Smooth muscle cell (in vitro differentiated cells): ENCODE data around the gene INSM1. TPM values are rescaled to one million over a fixed set of nuclear protein-coding genes. Genes with fewer than 3 reads are reported as not detected.

ENCODE experiments used
- DNase-seq: peaks from one replicate; lab custom pipeline; 2025; ENCODE audit not compliant: unreplicated experiment; lab: John Stamatoyannopoulos, UW
- H2AFZ ChIP-seq: fragments of 200-600 bp; sonication (generic); 2 replicates; pipeline ENCODE4 v1.6.0; 2016; ENCODE audit warnings: antibody characterized with exemption, low read depth, mild to moderate bottlenecking
- H3F3A ChIP-seq: fragments of 200-600 bp; sonication (generic); 2 replicates; pipeline ENCODE4 v1.6.0; 2017; ENCODE audit warnings: antibody characterized with exemption, low read depth
- H3K27ac ChIP-seq: fragments of 200-600 bp; sonication (generic); 2 replicates; pipeline ENCODE4 v1.5.1; 2016; ENCODE audit warnings: low read depth, mild to moderate bottlenecking
- H3K27me3 ChIP-seq: fragments of 200-600 bp; sonication (generic); 2 replicates; pipeline ENCODE4 v1.6.1; 2016; ENCODE audit warnings: low read depth, mild to moderate bottlenecking
- H3K36me3 ChIP-seq: fragments of 200-600 bp; sonication (generic); 2 replicates; pipeline ENCODE4 v1.5.1; 2016; ENCODE audit warnings: low read depth
- H3K4me1 ChIP-seq: fragments of 200-600 bp; sonication (generic); 2 replicates; pipeline ENCODE4 v1.5.1; 2016; ENCODE audit warnings: low read depth
- H3K4me2 ChIP-seq: fragments of 200-600 bp; sonication (generic); 2 replicates; pipeline ENCODE4 v1.6.0; 2016; ENCODE audit warnings: mild to moderate bottlenecking
- H3K4me3 ChIP-seq: fragments of 200-600 bp; sonication (generic); 2 replicates; pipeline ENCODE4 v1.5.1; 2016; ENCODE audit warnings: mild to moderate bottlenecking
- H3K79me2 ChIP-seq: fragments of 200-600 bp; sonication (generic); 2 replicates; pipeline ENCODE4 v1.6.0; 2016; ENCODE audit warnings: low read depth, mild to moderate bottlenecking
- H3K9ac ChIP-seq: fragments of 200-600 bp; sonication (generic); 2 replicates; pipeline ENCODE4 v1.6.0; 2016; ENCODE audit warnings: low read depth
- H3K9me3 ChIP-seq: fragments of 200-600 bp; sonication (generic); replicated peaks from 2 replicates; pipeline ENCODE4 v1.5.1; 2016; ENCODE audit warnings: low read depth
- H4K20me1 ChIP-seq: fragments of 200-600 bp; sonication (generic); 2 replicates; pipeline ENCODE4 v1.6.0; 2016; ENCODE audit warnings: low read depth
- WGBS: methylation state at CpG from one replicate; pipeline ENCODE4 v1.1.7; 2016; ENCODE audit warnings: low lambda C conversion rate; 5-methylcytosine and 5-hydroxymethylcytosine counted together
- polyA plus RNA-seq: library from polyadenylated mRNA; unstranded; fragments of >200 nt; fragmentation: Nextera tagmentation; extraction: Ambion mirVana; gene quantifications from 2 replicates; pipeline ENCODE4 v1.2.1, GENCODE V29; 2016
- total RNA-seq: library from RNA; depleted of rRNA; stranded (reverse); fragments of >200 nt; gene quantifications from 2 replicates; pipeline ENCODE4 v1.2.3, GENCODE V29; 2014
- TF ChIP-seq, protein P1 (sequence below): fragments of 200-600 bp; sonication (generic); IDR thresholded peaks from 2 replicates; pipeline ENCODE4 v1.5.1; 2017; ENCODE audit warnings: borderline replicate concordance, mild to moderate bottlenecking, antibody characterized with exemption; ENCODE audit not compliant: insufficient read depth, poor library complexity, severe bottlenecking

Gene INSM1
- total and polyA plus RNA-seq, 2 experiments from 2014 or later: not detected

GRCh38 chr20:20358801-20359200 lies 9.1 kb upstream of the INSM1 start:
- no peaks in the 10 kb centered on the region for H4K20me1 ChIP-seq
- H3K79me2 ChIP-seq: no peaks in the 10 kb centered on the region
- H3F3A ChIP-seq: no peaks in the 10 kb centered on the region
- TF ChIP-seq, protein P1, sequence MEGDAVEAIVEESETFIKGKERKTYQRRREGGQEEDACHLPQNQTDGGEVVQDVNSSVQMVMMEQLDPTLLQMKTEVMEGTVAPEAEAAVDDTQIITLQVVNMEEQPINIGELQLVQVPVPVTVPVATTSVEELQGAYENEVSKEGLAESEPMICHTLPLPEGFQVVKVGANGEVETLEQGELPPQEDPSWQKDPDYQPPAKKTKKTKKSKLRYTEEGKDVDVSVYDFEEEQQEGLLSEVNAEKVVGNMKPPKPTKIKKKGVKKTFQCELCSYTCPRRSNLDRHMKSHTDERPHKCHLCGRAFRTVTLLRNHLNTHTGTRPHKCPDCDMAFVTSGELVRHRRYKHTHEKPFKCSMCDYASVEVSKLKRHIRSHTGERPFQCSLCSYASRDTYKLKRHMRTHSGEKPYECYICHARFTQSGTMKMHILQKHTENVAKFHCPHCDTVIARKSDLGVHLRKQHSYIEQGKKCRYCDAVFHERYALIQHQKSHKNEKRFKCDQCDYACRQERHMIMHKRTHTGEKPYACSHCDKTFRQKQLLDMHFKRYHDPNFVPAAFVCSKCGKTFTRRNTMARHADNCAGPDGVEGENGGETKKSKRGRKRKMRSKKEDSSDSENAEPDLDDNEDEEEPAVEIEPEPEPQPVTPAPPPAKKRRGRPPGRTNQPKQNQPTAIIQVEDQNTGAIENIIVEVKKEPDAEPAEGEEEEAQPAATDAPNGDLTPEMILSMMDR: no peak
- H3K27me3 ChIP-seq: peaks cover 55% of the 10 kb centered on the region
- DNase-seq: no peak
- H3K27ac ChIP-seq: no peak overlapping the region
- H3K36me3 ChIP-seq: no peaks in the 10 kb centered on the region
- H3K4me2 ChIP-seq: no peak overlapping the region
- no peak overlapping the region for H3K9ac ChIP-seq
- H2AFZ ChIP-seq: no peak overlapping the region
- no peak overlapping the region for H3K4me3 ChIP-seq
- H3K4me1 ChIP-seq: no peaks in the 10 kb centered on the region
- H3K9me3 ChIP-seq: no peaks in the 10 kb centered on the region

DNA sequence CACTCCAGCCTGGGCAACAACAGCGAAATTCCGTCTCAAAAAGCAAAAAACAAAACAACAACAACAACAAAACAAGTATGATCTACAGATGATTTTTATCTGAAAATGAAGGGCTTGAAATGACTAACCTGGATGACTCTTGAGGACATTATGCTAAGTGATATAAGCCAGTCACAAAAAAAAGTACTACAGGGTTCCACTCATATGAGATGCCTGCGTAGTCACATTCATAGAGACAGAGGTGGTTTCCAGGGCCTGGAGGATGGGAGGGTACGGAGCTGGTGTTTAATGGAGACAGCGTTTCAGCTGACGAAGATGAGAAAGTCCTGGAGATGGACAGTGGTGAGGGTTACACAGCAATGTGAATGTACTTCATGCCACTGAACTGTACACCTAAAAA lies 8.3 kb upstream of the INSM1 start:
- H3K27ac ChIP-seq: no peak overlapping the region
- no peak overlapping the region for H3K9ac ChIP-seq
- TF ChIP-seq, protein P1: no peak
- H3K4me3 ChIP-seq: no peak overlapping the region
- H3K79me2 ChIP-seq: no peaks in the 10 kb centered on the region
- 73% methylated on average over 6 of the region's 6 CpGs for WGBS
- H3K27me3 ChIP-seq: peaks cover 63% of the 10 kb centered on the region
- DNase-seq: no peak
- no peaks in the 10 kb centered on the region for H3K9me3 ChIP-seq
- H3K36me3 ChIP-seq: no peaks in the 10 kb centered on the region
- H2AFZ ChIP-seq: no peak overlapping the region
- H3K4me1 ChIP-seq: no peaks in the 10 kb centered on the region
- H4K20me1 ChIP-seq: no peaks in the 10 kb centered on the region
- H3F3A ChIP-seq: no peaks in the 10 kb centered on the region
- no peak overlapping the region for H3K4me2 ChIP-seq

DNA sequence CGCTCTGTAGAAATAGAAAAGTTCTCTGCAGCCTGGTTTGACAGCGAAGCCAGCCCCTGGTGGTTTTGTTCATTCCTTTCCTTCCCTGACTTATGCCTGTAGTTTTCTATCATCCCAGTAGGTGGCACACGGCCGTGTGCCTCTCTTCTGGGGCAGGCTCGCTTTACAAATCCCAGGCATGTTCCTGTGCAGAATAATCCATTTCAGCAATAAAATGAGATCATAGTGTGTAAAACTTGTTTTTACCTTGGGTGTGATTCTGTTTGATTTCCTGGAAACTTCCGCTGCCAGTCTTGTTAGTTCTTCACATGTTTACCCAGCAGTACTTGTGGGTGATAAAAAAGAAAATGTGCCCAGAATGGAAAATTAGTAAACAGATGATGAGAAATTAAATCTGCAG lies 7.4 kb upstream of the INSM1 start:
- no peaks in the 10 kb centered on the region for H3F3A ChIP-seq
- H3K9me3 ChIP-seq: no peaks in the 10 kb centered on the region
- H3K4me1 ChIP-seq: no peaks in the 10 kb centered on the region
- H3K36me3 ChIP-seq: no peaks in the 10 kb centered on the region
- no peaks in the 10 kb centered on the region for H4K20me1 ChIP-seq
- TF ChIP-seq, protein P1: peak; percentile 79
- no peak overlapping the region for H2AFZ ChIP-seq
- no peak overlapping the region for H3K27ac ChIP-seq
- H3K79me2 ChIP-seq: no peaks in the 10 kb centered on the region
- H3K27me3 ChIP-seq: peaks cover 72% of the 10 kb centered on the region
- 3% methylated on average over 6 of the region's 6 CpGs for WGBS
- no peak overlapping the region for H3K9ac ChIP-seq
- H3K4me3 ChIP-seq: no peak overlapping the region
- H3K4me2 ChIP-seq: no peak overlapping the region
- no peak for DNase-seq

GRCh38 chr20:20362774-20363433 lies 5.0 kb upstream of the INSM1 start:
- TF ChIP-seq, protein P1: no peak
- H3K79me2 ChIP-seq: no peaks in the 10 kb centered on the region
- H3K4me1 ChIP-seq: peaks cover 6% of the 10 kb centered on the region
- no peaks in the 10 kb centered on the region for H3F3A ChIP-seq
- H2AFZ ChIP-seq: no peak overlapping the region
- no peak overlapping the region for H3K4me2 ChIP-seq
- under 1% methylated on average over 15 of the region's 17 CpGs for WGBS
- no peaks in the 10 kb centered on the region for H3K36me3 ChIP-seq
- H3K9me3 ChIP-seq: no peaks in the 10 kb centered on the region
- H3K4me3 ChIP-seq: no peak overlapping the region
- peaks cover 96% of the 10 kb centered on the region for H3K27me3 ChIP-seq
- no peak overlapping the region for H3K9ac ChIP-seq
- H3K27ac ChIP-seq: no peak overlapping the region
- H4K20me1 ChIP-seq: no peaks in the 10 kb centered on the region
- DNase-seq: no peak
